Epidermal melanocyte (primary cell): ENCODE data around the gene RPL36.
A peak's percentile ranks its signal among the peaks of the same experiment; 100 is the strongest.

Experiments used
- DNase-seq: peaks from one replicate; pipeline ENCODE4 v3.0.0; 2011; ENCODE audit warnings: low spot score; ENCODE audit not compliant: insufficient read length

The RPL36 gene

DNA sequence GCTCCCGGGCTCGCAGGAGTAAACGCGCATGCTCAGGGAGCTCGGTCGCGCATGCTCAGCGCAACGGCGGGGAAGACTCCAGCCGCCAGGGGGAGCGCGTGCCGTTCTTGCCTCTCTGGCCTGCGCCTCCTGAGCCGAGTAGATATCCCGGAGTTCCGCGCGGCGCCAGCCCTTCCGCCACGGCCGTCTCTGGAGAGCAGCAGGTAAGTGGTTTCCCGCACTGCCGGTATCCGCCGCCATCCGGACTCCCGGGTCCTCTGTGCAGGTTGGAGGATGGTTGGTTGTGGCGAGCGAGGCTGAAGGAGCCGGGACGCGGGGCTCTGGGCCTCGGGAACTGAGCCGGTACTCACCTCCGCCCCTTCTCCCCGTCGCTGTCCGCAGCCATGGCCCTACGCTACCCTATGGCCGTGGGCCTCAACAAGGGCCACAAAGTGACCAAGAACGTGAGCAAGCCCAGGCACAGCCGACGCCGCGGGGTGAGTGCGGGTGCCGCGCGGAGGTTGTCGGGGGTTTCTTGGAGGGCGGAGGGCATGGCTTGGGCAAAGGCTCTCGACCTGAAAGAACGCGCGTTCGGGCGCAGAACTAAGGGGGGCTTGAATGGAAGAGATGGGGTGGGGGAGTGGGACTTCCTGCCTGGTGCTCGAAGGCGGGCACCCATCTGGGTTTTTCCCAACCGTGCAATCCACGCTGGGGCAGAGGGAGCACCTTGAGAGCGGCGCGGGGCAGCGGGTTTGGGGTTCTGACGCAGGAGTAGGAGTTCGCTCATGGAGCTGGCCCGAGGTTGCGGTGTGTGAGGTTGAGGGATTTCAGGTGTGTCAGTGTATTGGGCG lies at the start of gene RPL36:
Gene RPL36 (plus strand): TSS at position 171 of the 830 bp plus-strand sequence. CDS start 213 bp downstream, at position 384.
- DNase-seq, result peak; percentile 99

DNA sequence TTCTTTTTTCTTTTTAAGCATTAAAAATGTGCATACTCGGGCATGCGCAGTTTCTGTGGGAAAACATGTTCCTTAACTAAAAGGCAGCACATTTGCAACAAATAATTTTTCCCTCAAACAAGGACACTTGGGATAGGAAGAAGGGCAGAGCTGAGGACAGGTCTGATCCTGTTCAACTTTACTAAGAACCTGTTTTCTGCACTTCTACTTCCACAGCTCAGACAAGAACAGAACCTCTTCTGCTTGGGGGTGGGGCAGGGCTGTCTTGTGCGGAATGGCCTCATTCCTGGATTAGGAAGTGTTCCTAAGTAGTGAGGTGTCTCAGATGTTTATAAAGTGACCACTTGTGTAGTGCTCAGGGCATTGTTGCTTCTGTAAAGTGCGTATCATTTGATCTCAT lies 48.9 kb upstream of the RPL36 start:
- DNase-seq, result no peak

DNA sequence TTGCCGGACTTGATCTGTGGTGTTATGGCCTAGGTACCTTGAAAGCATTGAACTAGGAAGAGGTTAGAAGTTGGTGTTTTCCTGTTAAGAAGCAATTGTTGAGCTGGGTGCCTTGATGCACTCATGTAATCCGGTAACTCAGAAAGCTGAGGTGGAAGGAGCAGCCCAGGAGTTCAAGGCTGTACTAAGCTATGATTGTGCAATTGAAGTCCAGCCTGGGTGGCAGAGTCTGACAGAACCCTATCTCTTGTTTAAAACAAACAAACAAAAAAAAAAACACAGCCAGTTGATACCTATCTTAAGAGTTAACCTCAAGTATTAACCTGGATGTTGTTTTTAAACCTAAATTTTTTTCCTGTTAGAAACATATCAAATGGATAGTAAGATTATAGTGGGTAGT lies 47.9 kb upstream of the RPL36 start:
- DNase-seq, result peak; percentile 4

DNA sequence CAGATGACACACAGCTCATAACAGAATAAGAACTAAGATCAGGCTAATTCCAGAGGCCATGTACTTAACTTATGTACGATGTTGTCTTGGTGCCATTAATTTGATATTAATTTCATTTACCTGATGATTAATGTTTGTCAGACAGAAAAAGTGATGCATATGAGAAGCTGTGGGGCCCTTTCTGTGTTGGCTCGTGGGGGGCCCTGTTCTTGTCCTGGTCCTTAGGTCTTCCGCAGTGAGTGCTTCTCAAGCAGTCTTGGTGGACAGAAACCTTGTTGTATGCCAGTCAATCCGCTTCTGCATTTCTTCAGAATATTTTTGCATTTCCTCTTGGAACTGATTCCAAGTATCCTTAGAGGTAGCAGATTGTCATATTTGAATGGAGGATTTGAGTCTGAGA lies 47.0 kb upstream of the RPL36 start:
- DNase-seq, result peak; percentile 2

DNA sequence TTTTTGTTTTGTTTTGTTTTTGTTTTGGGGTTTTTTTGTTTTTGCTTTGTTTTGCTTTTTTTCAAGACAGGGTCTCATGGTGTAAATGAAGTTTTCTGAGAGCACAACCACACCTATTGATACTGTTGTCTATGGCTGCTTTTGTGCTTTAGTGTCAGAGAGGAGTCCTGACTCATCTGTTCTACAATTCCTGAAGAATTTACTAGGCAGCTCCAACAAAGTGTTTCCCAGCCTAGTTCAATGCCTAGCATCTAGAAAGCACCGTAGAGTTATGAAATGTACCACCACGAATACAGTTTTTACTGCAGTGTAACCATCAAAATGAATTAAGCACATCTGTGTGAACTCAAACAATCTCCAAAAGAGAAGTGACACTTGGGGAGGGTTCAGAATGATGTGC lies 46.1 kb upstream of the RPL36 start:
- peak; percentile 17 for DNase-seq

DNA sequence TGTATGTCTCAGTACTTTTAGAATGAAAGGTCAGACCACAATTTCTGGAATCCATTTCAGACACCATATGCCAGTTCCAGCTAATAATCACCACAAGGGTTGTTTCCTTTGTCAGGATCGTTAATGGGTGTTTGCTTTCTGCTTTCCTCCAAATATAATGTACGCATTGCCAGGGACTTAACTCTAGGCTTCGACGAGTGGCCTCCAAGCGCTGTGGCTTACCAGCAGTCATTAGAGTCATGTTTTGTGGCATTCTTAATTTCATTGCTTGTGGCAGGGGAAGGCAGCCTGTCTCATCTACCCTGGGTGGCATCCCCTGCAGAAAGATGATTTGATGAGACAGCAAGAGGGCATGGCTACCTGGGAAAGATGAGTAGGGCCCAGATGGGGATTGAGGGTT lies 44.7 kb upstream of the RPL36 start:
- peak; percentile 1 for DNase-seq

DNA sequence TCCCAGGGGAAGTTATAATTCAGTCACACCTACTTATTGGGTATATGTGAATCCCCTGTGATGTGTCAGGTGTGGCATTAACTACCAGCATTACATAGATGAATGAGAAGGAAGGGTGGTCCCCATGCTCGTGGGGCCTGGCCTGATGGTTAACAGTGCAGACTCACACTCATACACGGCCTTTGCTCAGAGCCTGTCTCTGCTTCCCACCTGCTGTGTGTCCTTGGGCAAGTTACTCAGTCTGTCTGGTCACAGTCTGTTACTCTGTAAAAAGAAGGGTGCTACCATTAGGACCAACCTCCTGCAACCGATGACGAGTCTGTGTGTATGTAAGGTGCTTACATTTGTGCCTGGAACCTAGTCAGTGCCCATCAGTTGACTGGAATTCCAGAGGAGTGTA lies 43.4 kb upstream of the RPL36 start:
- DNase-seq, result peak; percentile 0

DNA sequence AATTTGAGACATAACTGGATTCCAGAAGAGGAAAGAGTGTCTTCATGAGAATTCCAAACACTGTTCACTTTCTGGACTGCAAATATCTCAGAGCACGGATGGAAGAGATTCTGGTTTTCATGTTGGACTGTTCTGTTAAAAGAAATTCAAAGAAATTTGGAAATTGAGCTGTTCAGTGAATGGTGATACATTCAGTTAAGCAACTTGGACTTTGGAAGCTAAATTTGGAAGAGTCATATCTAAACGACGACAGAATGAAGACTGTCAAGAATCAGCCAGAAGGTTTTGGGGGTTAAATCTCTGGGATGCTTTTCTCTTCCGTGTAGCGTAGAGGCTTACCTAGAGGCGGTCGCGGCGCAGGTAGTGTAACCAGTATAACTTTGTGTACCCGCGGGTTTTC lies 41.6 kb upstream of the RPL36 start:
- DNase-seq, result peak; percentile 1

DNA sequence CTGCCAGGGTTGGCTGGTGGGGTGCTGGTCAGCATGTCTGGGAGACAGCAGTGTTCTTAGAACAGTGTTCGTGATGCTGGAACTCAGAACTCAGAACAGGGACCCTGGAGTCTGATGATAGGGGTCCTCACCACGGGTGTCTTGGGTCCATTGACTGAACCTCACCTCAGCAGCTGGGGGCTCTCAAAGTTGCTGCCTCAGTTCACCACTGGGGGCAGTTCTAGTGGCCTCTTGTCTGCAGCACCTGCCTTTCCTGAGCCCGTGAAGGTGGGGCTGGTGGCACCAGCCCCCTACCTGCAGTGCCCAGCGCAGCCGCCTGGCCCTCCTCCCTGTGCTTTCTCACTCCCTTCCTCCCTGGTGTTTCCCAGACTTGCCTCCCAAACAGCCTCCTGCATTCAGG lies 38.7 kb upstream of the RPL36 start:
- DNase-seq, result no peak

DNA sequence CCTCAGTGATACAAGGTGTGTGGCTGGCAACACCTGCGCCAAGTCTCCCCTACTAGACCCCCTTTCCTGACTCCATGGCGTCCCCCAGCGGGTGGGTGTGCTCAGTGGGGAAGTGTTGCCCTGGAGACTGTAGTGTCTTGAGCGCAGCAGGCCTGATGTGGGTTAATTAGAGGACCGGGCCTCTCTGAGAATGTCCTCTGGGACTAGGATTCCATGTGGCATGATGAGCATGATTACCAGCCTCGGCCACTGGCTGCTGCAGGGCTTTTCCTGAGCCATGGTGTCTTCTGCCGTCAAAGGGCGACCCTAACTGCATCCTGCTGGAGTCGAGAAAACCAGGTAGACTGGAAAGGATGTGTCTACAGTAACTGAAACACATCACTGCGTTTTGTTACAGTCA lies 37.8 kb upstream of the RPL36 start:
- DNase-seq, result peak; percentile 1

DNA sequence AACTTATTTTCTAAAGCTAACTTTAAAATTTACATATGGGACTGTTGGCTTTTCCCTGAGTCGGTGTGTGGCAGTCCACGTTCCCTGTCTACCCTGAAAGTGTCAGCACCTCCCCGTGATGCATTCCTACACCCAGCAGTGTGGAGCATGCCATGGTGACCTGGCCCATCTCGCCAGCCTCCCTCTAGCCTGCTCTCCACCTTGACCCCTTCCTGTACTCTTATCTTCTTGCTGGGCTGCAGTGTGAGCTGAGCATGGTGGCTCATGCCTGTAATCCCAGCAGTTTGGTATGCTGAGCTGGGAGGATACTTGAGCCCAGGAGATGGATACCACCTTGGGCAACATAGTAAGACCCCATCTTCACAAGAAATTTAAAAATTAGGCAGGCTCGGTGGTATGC lies 35.2 kb upstream of the RPL36 start:
- no peak for DNase-seq

DNA sequence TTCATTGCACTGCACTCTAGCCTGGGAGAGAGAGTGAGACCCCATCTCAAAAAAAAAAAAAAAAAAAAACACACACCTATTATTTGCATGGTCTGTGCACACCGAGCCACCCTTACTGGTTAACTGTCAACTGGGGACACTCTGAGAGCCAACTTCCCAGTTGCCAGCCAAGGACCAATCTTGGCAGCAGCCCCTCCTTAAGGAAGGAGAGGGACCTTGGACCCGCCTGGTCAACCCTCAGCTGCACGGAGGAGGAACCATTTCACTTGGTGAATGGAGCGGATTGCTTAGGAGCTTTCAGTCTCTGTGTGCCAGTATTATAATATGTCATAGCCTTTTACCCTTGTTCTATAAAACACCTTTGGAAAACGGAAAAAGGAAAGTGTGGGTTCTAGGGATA lies 34.7 kb upstream of the RPL36 start:
- no peak for DNase-seq

DNA sequence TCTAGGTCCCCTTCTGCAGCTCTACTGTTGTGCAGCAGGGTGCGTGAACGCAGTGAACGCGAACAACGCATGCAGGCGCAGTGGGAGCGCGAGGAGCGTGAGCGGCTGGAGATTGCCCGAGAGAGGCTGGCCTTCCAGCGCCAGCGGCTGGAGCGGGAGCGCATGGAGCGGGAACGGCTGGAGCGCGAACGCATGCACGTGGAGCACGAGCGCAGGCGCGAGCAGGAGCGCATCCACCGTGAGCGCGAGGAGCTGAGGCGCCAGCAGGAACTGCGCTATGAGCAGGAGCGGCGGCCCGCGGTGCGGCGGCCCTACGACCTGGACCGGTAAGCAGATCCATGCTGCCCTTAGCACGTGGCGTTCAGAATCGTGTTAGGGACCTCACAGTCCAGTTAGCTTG lies 28.6 kb upstream of the RPL36 start:
- DNase-seq, result no peak

DNA sequence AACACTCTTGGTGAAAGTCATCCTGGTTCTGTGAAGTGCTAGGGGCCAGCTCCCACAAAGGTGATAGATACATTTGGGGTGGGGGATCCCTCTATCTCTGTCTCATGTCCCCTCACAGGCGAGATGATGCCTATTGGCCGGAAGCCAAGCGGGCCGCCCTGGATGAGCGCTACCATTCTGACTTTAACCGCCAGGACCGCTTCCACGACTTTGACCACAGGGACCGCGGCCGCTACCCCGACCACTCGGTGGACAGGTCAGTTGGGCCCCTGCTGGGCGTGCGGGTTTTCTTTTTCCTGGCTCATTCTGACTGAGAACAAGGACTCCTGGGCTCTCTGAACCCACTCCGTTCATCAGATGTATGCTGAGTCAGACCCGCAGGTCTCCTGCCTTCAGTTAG lies 26.2 kb upstream of the RPL36 start:
- DNase-seq, result no peak

DNA sequence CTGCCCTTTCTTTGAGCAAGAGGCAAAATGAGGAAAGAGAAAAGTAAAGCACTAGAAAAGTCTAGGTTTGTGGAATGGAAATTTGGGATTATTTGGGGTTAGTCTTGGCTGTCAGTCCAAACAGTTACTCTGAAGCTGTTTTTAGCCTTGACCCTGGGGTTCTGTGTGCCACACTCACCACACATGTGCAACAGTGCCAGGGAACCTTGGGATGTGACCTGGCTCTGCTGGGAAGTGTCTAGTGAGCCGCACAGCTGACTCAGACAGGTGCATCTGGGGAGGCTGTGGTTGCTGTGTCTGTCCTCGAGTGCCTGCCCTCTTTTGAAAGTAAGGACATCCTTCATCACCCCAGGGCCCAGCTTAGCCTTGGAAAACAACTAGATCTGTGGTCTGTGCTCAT lies 25.6 kb upstream of the RPL36 start:
- no peak for DNase-seq

DNA sequence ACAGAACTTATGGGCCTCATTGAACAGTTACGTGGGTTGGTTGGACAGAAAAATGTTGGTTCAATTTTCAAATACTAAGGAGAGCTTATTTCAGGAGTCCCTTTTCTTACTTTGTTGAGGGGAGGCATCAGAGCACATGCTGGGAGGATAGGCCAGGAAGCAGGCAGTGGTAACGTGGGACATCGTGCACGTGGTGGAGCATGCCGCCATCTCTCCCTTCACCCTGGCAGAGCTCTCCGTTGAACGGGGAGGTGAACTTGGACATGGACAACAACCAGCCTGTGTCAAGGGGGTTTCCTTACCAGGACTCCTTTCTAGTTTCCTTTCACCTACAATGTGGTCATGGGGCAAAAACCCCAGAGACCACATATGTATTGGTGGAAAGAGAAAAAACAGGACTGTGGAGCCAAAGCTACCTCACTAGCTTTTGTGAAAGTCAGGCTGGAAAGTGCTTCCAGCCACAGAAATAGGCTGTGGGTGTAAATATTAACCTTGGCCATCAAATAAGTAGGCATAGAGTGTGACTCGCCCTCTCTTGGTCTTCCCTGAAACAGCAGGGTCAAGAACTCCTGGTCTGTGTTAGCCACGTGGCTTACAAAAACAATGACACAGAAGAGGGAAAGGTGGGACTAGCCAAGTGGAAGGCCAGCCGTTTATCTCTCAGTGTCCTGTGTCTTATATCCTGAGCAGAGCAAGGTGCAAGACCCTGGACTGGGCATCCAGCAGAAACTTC lies 24.1 kb upstream of the RPL36 start:
- DNase-seq, result no peak

DNA sequence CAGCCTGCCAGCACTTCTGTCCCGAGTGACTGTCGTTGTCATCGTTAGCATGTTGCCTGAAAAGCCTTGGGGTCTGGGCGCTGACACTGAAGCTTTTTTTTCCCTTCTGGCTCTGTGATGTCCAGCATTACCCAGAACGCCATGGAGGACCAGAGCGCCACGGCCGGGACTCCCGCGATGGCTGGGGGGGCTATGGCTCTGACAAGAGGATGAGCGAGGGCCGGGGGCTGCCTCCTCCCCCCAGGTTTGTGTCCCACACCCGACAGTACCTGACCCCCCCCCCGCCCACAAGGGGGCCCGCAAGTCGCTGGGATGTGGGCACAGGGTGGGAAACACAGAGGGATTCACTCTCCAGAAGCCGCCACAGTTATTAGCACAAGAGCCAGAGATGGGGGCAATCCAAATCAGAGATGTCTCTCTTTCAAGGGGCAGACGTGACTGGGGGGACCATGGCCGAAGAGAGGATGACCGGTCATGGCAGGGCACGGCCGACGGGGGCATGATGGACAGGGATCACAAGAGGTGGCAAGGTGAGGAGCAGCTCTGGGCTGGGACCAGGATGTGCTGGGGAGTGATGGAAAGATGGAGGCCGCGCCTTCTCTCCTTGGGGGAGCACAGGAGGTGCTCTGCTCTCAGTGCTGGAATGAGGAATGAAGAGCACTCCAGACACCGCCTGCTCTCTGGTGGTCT lies 23.0 kb upstream of the RPL36 start:
- DNase-seq, result no peak

DNA sequence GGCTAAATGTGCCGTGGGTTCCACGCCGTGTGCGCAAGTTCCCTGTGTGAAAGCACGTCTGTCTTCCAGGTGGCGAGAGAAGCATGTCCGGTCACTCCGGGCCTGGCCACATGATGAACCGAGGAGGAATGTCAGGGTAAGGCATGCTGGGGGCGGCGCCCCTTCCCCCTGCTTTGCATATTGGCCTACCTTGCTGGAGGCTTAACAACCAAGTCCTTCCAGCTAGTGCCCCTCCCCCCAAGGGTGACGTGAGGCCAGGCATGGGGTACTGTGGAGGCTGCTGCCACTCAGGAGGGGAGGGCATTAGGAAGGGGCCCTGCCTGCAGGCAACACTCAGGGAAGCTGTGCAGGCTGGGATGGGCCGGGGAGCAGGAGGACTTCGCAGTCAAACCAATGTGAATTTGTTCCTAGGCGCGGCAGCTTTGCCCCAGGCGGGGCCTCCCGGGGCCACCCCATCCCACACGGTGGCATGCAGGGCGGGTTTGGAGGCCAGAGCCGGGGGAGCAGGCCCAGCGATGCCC lies 22.3 kb upstream of the RPL36 start:
- no peak for DNase-seq

DNA sequence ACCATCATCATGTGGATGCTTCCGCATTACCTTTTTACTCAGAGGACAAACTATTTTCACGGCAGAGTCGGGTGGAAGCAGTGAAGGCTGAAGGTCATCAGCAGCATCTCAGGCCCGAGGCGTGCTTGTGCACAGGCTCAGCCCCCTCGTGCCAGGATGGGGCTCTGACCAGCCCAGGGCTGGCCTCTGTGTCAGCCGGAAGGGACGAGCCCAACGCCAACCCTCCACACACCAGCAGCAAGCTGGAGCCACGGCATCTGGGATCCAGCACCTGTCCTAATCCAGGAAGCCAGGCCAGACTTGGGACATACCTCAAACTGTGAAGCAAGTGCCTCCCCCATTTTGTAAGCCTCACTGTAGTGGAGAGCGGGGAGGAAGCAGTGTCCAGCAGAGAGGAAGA lies 20.9 kb upstream of the RPL36 start:
- no peak for DNase-seq

DNA sequence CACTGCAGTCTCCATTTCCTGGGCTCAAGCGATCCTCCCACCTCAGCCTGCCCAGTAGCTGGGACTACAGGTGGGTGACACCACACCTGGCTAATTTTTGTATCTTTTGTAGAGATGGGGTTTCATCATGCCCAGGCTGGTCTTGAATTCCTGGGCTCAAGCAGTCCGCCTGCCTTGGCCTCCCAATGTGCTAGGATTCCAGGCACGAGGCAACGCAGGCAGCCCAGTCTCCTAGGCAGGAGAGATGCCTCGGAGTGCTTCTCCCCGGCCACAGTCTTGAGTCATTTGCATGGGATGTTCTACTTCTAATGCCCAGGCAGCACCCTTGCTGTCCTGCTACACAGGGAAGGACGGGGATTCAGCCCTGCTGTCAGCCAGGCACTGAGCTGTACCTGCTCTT lies 18.5 kb upstream of the RPL36 start:
- DNase-seq, result no peak

DNA sequence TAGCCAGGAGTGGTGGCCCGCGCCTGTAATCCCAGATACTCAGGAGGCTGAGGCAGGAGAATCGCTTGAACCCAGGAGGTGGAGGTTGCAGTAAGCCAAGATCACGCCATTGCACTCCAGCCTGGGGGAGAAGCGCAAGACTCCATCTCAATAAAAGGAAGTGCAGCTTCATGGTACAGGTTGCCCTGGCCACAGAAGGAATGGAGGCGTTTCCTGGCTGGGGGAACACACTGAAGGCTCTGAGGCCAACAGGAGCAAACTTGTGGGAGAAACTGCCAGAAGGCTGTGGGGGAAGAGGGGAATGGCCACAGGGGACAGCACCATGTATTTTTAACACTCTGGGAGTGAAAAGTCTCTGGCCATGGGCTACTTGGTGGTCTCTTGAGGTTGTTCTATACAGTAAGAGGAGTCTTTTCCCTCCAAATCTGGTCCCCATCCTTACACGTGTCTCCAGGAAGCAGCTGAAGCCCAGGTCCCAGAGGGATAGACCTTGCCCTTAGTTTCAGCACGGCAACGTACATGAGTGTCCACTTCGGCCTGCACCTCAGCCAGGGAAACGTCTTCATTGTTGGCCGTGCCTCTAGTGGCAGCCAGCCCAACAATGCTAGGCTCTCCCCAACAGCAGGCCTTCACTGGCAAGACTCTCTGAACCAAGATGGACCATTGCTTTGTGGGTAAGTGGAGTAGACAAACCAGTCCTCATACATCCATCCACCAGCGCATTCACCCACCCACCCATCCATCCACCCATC lies 17.2 kb upstream of the RPL36 start:
- DNase-seq, result no peak
